Right renal pelvis (tissue), 4 donors: ENCODE results near the gene JUND. TPM values are rescaled to one million over a fixed set of nuclear protein-coding genes. Genes with fewer than 3 reads are reported as not detected.

Experiments
- DNase-seq, 4 donors: peaks; one replicate each; pipeline ENCODE4 v3.0.0-alpha.2; 2013; ENCODE audit warnings: low read depth in 4 of 4, low spot score in 3 of 4, missing footprints in 1 of 4
- polyA plus RNA-seq, 4 donors: library from polyadenylated mRNA; unstranded; fragments of 120-200 nt; gene quantifications; one replicate each; pipeline ENCODE4 v1.2.1, GENCODE V29; 2013; ENCODE audit not compliant: insufficient read length in 4 of 4

Gene JUND
- polyA plus RNA-seq, 4 donors: 62.4 to 106 (median 80.8) TPM

DNA sequence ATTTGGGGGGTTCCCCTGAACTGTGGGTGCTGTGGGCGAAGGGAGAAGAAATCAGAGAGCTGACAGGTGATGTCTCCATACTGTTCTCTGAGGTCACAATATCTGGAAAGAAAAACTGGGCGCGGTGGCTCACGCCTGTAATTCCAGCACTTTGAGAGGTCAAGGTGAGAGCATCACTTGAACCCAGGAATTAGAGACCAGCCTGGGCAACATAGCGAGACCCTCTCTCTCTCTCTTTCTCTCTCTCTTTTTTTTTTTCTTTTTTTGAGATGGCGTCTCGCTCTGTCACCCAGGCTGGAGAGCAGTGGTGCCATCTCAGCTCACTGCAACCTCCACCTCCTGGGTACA is 29.1 kb downstream of the JUND start:
- DNase-seq: no peak

DNA sequence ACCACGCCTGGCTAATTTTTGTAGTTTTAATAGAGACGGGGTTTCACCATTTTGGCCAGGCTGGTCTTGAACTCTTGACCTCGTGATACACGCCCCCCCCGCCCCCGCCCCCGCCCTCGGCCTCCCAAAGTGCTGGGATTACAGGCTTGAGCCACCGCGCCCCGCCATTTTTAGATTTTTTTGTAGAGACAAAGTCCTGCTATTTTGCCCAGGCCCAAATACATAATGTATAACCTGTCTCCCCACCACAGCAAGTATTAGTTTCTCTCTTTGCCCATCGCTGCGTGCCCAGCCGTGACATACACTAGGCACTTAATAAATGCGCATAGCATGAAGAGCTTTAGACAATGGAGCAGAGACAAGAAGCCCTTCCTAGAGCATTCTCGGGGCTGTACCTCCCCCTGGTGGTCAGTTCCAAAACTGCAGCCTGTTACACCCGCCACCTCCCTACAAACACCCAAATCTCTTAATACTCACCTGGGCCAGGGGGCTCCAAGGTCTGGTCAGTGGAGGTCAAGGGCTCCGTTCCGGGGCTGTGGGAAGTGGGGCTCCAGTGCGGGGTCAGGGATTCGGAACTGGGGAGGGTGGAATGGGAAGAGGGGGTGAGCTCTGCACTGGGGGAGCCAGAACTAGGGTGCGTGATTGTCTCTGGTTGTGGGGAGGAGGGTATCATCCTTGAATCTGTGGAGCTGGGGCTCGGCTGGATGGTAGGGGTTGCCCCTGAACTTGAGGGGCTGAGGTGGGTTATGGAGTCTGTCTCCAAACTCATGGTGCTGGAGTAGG is 29.6 kb downstream of the JUND start:
- peak in 2 of 4 donors; percentile 45 to 68 for DNase-seq

- no peak for DNase-seq
These were observed 31.6 kb downstream of the JUND start for GRCh38 chr19:18249834-18250233.

GRCh38 chr19:18245297-18245696 is 36.1 kb downstream of the JUND start:
- no peak for DNase-seq

DNA sequence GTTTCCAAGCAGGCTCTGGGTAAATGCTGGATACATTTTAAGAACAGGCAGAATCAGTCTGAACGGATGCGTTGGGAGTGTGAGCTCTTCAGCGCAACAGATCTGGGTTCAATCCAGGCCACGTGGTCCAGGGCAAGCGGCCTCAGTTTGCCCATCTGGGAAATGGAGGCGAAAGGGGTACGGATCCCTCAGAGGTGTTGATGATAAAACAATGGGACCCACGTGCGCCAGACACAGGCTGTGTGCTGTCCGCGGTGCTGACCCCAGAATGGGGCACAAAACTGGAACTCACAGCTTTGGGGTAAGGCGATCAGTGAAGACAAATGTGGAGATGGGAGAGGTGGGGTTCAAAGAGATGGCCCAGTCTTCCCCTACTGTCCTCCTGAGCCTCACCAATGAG is 42.1 kb downstream of the JUND start:
- no peak for DNase-seq

DNA sequence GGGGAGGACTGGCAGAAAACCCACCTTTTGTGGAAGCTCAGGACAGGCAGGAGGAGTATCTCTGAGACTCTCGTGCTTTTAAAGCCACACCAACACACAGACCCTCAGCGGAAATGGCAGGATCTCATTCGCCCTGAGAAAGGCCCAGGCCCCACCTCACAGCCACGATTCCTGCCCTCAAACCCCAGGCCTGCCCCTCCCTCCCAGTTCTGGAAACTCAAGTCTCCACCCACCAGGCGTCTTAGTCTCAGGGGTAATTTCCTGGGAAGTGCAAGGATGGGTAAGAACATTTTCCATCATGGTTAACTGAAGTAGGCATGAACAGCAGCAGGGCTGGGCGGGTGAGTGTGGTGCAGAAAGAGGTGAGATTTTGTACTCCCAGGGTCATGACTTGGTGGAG is 47.2 kb downstream of the JUND start:
- DNase-seq: no peak

- DNase-seq: peak in 2 of 4 donors; percentile 61 to 62
These were observed 48.1 kb downstream of the JUND start for GRCh38 chr19:18233224-18233825.

DNA sequence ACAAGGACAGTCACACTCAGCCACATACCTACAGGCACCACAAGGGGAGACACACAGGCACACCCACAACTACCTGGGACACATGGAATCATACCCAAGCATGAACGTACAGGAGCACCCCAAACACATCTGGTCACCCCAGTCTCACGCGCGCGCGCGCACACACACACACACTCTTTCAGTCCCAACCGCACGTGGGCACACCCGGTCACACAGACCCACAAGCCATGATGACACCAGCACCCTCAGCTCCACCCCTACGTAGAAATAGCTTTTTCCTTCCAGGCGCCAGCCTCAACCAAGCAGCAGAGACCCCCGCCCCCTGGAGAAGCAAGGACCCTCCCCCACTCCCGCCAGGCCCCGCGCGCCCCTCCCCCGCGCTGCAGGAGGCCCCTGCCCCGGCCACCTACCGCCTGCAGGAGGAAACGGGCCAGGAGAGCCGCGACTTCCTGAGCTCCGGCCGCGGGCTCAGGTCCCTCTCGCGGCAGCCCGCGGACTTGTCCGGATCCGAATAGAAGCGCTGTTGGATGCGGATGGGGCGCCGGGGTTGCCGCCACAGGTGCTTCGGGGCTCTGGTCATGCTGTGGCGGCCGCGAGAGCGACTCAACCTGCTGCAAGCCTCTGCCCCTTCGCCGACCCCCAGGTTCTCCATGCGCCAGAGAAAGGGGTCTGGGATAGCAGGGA is 48.7 kb downstream of the JUND start:
- no peak for DNase-seq

DNA sequence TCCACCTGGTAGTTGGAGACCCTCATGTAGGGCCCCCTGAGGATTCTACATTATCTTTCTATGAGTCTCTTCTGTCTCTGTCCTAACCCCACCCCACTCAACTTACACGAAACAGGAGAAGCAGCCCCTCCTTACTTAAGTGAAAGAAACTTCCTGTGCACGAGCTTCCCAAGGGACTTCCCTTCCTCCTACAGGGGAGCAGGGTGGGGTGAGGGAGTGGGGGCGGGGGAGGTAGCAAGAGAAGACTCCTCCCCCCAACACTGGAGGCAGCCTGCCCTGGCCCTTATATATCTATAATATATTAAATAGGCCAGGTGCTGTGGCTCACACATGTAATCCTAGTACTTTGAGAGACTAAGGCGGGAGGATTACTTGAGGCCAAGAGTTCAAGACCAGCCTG is 49.6 kb downstream of the JUND start:
- no peak for DNase-seq

- DNase-seq: no peak
These were observed 50.3 kb downstream of the JUND start for GRCh38 chr19:18230941-18231734.

- no peak for DNase-seq
These were observed 51.5 kb downstream of the JUND start for GRCh38 chr19:18229915-18230314.

Other genes starting within 250 kb of the JUND start
- gene IL12RB1, start 194.7 kb downstream of the JUND start, polyA plus RNA-seq: under 1 TPM; 0.13 to 0.46 (median 0.19) TPM
- gene MAST3, start 183.8 kb downstream of the JUND start, polyA plus RNA-seq: 1 to 10 TPM; 3.7 to 5.5 (median 4.8) TPM
- 10 to 100 TPM; 23.1 to 34.3 (median 28.3) TPM for gene PIK3R2, start 128.5 kb downstream of the JUND start, polyA plus RNA-seq
- gene IFI30, start 107.8 kb downstream of the JUND start, polyA plus RNA-seq: 10 to 100 TPM; 14.7 to 21.6 (median 16.5) TPM
- gene MPV17L2, start 88.4 kb downstream of the JUND start, polyA plus RNA-seq: 10 to 100 TPM in 1 of 4 donors, 1 to 10 TPM in 3; 9.2 to 12.9 (median 9.6) TPM
- 1 to 10 TPM; 3.7 to 6.1 (median 5.4) TPM for gene RAB3A, start 77.6 kb downstream of the JUND start, polyA plus RNA-seq
- 1 to 10 TPM in 1 of 4 donors, under 1 TPM in 3; 0.37 to 2.3 (median 0.69) TPM for gene PDE4C, start 55.2 kb downstream of the JUND start, polyA plus RNA-seq
- gene IQCN, start 7.2 kb downstream of the JUND start, polyA plus RNA-seq: 1 to 10 TPM; 4.6 to 7.2 (median 5.5) TPM
- gene LSM4, start 41.5 kb upstream of the JUND start, polyA plus RNA-seq: 100 to 1,000 TPM in 1 of 4 donors, 10 to 100 TPM in 3; 80.4 to 119 (median 89.7) TPM
- gene PGPEP1, start 59.0 kb upstream of the JUND start, polyA plus RNA-seq: 10 to 100 TPM; 22.2 to 27.7 (median 25.7) TPM
- 10 to 100 TPM in 1 of 4 donors, 1 to 10 TPM in 3; 2.8 to 15.0 (median 6.6) TPM for gene GDF15, start 104.5 kb upstream of the JUND start, polyA plus RNA-seq
- gene LRRC25, start 116.0 kb upstream of the JUND start, polyA plus RNA-seq: 1 to 10 TPM; 1.0 to 1.3 (median 1.2) TPM
- 100 to 1,000 TPM in 1 of 4 donors, 10 to 100 TPM in 3; 69.6 to 124 (median 75.4) TPM for gene SSBP4, start 137.8 kb upstream of the JUND start, polyA plus RNA-seq
- gene ISYNA1, start 156.5 kb upstream of the JUND start, polyA plus RNA-seq: 100 to 1,000 TPM in 3 of 4 donors, 10 to 100 TPM in 1; 99.2 to 156 (median 106) TPM
- gene ELL, start 240.4 kb upstream of the JUND start, polyA plus RNA-seq: 10 to 100 TPM in 1 of 4 donors, 1 to 10 TPM in 3; 9.3 to 11.6 (median 9.3) TPM